VCaP (cell line): Measurements from ENCODE around the gene IL31RA.

ENCODE experiments used
- H3K27ac ChIP-seq: fragments of 450-650 bp; 2 replicates; pipeline ENCODE4 v1.5.1; 2017
- TF ChIP-seq, protein P1 (sequence below): fragments of 450-650 bp; conservative IDR thresholded peaks from 2 replicates; pipeline ENCODE4 v1.5.1; 2017; ENCODE audit warnings: mild to moderate bottlenecking, moderate library complexity

Gene IL31RA

GRCh38 chr5:55969956-55970355 is 118.8 kb downstream of the IL31RA start:
- TF ChIP-seq, protein P1, sequence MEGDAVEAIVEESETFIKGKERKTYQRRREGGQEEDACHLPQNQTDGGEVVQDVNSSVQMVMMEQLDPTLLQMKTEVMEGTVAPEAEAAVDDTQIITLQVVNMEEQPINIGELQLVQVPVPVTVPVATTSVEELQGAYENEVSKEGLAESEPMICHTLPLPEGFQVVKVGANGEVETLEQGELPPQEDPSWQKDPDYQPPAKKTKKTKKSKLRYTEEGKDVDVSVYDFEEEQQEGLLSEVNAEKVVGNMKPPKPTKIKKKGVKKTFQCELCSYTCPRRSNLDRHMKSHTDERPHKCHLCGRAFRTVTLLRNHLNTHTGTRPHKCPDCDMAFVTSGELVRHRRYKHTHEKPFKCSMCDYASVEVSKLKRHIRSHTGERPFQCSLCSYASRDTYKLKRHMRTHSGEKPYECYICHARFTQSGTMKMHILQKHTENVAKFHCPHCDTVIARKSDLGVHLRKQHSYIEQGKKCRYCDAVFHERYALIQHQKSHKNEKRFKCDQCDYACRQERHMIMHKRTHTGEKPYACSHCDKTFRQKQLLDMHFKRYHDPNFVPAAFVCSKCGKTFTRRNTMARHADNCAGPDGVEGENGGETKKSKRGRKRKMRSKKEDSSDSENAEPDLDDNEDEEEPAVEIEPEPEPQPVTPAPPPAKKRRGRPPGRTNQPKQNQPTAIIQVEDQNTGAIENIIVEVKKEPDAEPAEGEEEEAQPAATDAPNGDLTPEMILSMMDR, result no peak
- no peak overlapping the region for H3K27ac ChIP-seq
